ENCODE measurements around the gene VTI1A.

Gene VTI1A

GRCh38 chr10:112755446-112756234 lies 308.6 kb downstream of the VTI1A start:
- TF ChIP-seq, protein P1, sequence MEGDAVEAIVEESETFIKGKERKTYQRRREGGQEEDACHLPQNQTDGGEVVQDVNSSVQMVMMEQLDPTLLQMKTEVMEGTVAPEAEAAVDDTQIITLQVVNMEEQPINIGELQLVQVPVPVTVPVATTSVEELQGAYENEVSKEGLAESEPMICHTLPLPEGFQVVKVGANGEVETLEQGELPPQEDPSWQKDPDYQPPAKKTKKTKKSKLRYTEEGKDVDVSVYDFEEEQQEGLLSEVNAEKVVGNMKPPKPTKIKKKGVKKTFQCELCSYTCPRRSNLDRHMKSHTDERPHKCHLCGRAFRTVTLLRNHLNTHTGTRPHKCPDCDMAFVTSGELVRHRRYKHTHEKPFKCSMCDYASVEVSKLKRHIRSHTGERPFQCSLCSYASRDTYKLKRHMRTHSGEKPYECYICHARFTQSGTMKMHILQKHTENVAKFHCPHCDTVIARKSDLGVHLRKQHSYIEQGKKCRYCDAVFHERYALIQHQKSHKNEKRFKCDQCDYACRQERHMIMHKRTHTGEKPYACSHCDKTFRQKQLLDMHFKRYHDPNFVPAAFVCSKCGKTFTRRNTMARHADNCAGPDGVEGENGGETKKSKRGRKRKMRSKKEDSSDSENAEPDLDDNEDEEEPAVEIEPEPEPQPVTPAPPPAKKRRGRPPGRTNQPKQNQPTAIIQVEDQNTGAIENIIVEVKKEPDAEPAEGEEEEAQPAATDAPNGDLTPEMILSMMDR (IDR thresholded peaks at IDR 0.05), result no peak

- TF ChIP-seq, protein P1 (IDR thresholded peaks at IDR 0.05), result no peak
Observed at GRCh38 chr10:112756235-112756527, 309.2 kb downstream of the VTI1A start.

GRCh38 chr10:112758961-112759360 lies 311.9 kb downstream of the VTI1A start:
- TF ChIP-seq, protein P1 (IDR thresholded peaks at IDR 0.05), result no peak

DNA sequence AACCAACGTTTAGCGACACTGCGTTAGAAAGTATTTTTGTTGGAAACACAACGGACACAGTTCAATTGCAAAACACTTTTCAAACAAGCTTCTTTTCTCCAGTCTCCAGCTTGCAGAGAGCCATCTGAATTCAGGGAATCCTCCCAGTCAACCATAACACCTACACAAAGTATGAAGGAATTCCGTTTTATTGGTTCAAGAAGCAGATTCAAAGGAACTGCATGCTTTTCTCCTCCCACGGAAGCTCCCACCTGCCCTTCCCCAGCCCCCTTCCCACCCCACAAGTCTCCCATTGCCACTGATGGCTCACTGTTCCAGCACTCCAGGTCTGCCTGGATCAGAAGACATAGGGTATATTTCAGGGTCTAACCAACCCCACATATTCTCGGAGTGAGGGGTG lies 312.5 kb downstream of the VTI1A start:
- TF ChIP-seq, protein P1 (IDR thresholded peaks at IDR 0.05), result no peak

- TF ChIP-seq, protein P1 (IDR thresholded peaks at IDR 0.05), result no peak
Observed at GRCh38 chr10:112761256-112761655, 314.2 kb downstream of the VTI1A start.

DNA sequence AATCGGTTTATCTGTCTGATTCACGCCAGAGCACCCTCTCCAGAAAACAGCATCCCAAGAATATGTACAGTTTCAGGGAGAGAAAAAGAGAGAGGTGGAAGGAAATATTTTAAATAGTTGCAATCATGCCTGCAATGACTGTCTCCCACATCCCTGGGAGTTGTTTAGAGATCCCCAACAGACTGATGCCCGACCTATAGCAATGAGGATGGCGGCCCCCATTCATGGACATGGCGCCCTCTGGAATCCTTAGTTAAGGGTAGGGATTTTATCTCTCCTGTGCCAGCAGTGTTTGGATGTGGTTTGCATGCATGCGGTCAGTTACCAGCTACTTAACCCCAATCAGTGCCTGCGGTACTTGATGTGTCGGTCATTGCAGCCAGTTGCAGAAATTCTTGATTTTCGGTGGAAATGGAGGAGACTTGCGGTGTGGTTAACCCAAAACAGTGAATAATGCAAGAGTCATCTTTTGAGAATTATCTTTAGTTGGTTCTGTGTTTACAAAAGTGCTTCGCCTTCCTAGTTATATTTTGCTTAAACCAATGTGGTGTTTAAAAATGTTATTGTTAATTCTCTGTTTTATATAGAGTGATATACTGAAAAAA lies 317.0 kb downstream of the VTI1A start:
- TF ChIP-seq, protein P1 (IDR thresholded peaks at IDR 0.05), result no peak

- TF ChIP-seq, protein P1 (IDR thresholded peaks at IDR 0.05), result no peak
Observed at GRCh38 chr10:112765717-112766235, 318.8 kb downstream of the VTI1A start.
